ENCODE results near the gene LILRB3.
A peak's percentile ranks its signal among the peaks of the same experiment; 100 is the strongest.
"Not testable (repeated sequence)": the region's sequence is repeated elsewhere in the genome, so short reads cannot be mapped to it uniquely, and the experiment has no call there.

LILRB3 gene

DNA sequence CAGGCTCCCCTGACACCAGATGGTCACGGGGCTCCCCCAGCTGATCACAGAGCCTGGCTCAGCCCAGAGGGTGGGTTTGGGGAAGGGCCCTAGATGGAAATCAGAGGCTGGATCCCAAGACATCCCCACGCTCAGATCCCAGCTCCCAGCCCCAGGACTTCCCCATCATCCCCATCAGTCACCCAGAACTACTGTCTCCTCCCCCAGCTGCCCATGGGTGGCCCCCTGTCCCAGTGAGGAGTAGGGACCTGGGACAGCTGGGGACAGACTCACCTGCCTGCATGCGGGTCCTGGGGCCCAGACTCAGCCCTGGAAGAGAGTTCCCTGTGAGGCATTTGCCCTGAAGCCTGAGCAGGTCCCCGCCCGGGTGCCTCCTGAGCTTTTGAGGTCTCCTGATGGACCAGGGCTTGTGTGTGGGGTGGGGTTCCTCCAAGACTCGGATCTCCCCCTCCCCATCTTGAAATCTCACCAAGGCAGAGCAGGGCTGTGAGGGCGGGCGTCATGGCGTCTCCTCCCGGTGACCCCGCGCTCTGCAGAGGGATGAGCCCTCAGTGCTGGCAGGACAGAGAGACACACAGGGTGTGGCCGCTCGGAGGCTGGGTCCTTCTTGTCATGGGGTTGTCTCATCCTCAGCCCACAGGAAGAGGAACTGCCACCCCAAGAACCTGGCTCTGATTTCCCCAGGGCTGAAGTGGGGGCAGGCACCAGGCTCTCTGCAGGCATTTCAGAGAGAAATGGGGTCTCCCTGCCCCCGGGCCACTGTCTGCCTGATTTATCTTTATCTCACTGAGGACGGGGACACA lies at the start of gene LILRB3:
Gene LILRB3, minus strand, starts transcription at position 534 of the 803 bp plus-strand sequence. Its CDS starts 31 bp downstream, at position 503.
- not testable (repeated sequence) for DNase-seq

- DNase-seq: not testable (repeated sequence)
These were observed 49.4 kb upstream of the LILRB3 start for GRCh38 chr19:54272181-54272580.

DNA sequence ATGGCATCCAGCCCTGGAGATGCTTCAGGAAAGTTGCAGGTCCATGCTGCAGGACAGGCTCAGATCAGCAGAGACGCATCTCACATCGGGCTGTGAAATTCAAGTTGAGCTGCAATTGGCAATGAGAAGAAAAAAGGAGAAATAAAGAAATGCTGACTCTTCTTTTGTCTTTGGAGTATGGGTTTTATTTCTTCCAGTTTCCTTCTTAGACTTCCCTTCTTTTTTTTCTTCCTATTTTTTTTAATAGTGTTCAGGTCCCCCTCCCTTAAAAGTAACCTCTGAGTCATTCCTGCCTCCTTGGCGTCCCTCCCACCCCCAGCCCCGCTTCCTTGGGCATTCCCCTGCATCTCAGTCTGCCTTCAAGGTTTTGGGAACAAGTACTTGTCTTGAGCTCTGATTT lies 48.8 kb upstream of the LILRB3 start:
- DNase-seq: not testable (repeated sequence)

DNA sequence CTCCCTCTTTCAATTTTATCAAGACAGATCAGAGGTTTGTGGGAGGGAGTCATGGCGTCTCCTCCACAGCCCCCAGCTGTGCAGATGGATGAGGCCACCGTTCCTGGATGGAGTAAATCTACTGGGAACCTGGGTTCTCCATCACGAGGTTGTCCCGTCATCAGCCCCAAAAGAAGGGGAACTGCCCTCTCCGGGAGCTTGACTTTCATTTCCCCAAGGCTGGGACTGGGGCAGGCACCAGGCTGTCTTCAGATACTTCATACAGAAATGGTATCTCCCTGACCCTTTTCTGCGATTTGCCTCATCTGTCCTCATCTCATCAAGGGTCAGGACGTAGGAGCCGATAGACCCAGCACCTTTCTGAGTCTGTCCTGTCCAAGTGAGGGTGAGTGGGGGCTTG lies 48.3 kb upstream of the LILRB3 start:
- no peak for DNase-seq

GRCh38 chr19:54268936-54269335 lies 46.1 kb upstream of the LILRB3 start:
- no peak for DNase-seq

GRCh38 chr19:54266133-54266532 lies 43.3 kb upstream of the LILRB3 start:
- peak; percentile 52 for DNase-seq

DNA sequence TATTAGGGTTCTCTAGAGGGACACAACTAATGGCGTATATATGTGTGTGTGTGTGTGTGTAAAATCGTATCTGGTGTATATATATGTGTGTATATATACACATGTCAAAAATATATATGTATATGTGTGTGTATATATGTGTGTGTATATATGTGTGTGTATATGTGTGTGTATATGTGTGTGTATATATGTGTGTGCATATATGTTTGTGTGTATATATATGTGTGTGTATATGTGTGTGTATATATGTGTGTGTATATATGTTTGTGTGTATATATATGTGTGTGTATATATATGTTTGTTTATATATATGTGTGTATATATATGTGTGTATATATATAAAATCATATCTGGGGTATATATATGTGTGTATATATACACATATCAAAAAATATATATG lies 39.7 kb upstream of the LILRB3 start:
- no peak for DNase-seq

GRCh38 chr19:54262066-54262465 lies 39.3 kb upstream of the LILRB3 start:
- no peak for DNase-seq

DNA sequence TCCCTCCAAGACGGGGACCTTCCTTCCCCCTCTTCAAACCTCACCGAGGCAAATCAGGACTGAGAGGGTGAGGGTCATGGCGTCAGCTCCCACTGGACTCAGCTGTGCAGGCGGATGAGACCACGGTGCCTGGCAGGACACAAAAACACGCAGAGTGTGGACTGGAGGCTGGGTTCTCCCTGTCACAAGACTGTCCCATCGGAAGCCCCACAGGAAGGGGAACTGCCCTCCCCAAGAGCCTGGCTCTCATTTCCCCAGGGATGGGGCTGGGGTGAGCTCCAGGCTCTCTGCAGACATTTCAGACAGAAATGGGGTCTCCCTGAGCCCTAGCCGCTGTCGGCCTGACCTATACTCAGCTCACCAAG lies 34.3 kb upstream of the LILRB3 start, which contains the start of gene LILRB5:
Gene LILRB5, minus strand, starts transcription at position 158 of the 365 bp plus-strand sequence. Its CDS starts 80 bp downstream, at position 78.
- DNase-seq: no peak

DNA sequence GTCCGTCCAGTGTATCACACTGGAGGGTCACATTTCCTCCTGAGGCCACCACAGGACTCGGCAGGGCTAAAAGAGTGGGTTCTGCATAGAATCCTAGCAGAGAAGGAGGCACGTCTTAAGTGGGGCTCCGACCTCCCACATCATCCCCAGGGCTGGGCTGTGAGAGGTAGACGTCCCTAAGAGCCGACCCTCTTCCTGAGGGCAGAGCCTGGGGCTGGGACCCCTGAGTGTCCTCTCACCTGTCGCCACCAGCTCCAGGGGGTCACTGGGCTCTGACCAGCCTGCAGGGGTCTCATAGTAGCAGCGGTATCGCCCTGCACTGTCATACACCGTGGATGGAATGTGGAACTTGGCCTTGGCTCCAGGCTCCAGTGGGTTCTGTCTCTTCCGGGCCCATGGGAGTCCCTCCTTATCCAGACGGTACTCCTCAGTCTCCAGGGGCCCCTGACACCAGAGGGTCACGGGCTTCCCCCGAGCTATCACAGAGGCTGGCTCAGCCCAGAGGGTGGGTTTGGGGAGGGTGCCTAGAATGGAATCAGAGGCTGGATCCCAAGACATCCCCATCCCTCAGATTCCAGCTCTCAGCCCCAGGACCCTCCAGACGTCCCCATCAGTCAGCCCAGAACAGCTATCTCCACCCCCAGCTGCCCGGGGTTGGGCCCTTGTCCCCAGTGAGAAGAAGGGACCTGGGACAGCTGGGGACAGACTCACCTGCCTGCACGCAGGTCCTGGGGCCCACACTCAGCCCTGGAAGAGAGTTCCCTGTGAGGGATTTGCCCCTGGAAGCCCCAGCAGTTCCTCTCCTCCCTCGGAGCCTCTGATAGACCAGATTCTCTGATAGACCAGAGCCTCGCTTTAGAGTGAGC lies 33.7 kb upstream of the LILRB3 start:
- DNase-seq: no peak

GRCh38 chr19:54255105-54255775 lies 32.4 kb upstream of the LILRB3 start:
- DNase-seq: no peak

DNA sequence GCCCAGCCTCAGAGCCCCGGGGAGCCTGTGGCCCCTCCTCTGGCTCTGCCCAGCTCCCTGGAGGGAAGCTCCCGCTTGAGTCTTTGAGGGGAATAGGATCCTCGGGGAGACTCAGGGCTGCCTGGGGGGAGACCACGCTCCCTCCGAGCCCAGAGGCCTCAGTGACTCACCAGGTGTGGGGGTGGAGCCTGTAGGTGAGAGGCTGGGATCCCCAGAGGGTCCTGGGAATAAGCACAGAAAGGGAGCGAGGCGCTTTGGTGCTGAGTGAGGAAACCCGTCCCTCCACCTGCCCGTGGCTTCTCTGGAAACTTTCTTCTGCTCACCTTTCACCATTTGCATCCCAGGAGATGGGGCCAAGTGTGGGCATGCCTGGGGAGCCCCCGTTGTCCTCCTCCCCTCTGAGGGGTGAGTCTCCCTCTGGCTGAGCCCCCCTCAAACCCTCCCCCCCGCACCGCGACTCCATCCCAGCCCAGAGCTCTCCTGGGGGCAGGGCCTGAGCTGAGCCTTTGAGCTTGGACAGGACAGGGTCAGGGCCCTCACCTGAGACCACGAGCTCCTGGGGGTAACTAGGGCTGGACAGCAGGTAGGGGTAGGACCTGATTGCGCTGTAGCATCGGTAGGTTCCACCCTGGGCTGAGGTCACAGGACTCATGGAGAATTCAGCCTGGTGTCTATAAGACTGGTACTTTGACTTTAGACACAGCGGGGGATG lies 31.5 kb upstream of the LILRB3 start:
- no peak for DNase-seq

DNA sequence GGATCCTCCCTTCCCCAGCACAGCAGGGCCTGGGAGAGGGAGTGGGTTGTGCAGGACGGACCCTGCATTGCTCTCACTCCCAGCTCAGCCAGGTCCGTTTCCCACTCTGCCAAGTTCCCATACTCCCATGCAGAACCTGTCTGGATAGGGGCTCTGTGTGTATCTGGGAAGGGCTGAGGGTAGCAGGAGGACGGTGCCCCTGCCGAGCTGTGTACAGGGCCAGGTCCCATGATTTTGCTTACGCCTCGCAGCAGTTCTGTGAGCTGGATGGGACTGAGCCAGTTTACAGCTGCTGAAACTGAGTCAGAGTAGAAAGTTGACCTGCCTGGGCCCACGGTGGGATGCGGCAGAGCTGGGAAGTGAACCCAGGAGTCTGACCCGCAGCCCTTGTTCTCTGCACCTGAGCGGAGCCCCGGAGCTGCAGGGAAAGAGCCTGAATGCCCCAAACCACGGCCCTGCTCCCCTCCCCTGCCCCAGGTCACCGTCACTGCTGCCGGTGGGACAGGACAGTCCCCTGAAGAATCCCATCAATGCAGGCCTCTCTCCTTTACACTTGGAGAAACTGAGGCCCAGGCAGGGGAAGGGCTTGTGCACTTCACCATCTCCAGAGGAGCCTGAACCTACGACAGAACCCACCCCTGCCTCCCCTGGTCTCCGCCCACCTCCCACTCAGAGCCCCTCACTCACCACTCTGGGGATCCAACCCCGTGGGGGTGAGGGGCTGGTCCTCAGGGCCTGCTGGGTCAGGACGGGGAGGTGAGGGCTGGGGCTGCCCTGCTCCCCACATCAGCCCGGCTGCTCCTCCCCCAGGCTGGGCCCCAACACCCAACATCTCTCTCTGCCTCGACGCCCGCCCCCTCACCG lies 30.8 kb upstream of the LILRB3 start:
- no peak for DNase-seq

DNA sequence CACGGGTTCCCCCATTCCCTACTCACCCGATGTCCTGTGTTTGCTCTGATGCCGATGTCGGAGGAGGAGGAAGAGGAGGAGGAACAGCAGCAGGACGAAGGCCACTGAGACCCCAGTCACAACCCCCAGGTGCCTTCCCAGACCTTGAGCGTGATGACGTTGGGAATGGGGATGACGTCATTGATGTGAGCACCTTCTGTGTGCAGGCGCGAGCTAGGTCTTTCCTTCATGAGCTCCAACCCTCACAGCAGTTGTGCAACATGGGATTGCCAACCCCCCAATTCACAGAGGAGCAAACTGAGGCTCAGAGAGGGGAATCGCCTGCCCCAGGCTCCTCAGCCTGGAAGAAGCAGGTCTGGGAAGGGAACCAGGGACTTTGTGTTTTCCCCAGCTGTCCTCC lies 30.0 kb upstream of the LILRB3 start:
- DNase-seq: no peak

- DNase-seq: no peak
These were observed 29.4 kb upstream of the LILRB3 start for GRCh38 chr19:54252243-54252642.

DNA sequence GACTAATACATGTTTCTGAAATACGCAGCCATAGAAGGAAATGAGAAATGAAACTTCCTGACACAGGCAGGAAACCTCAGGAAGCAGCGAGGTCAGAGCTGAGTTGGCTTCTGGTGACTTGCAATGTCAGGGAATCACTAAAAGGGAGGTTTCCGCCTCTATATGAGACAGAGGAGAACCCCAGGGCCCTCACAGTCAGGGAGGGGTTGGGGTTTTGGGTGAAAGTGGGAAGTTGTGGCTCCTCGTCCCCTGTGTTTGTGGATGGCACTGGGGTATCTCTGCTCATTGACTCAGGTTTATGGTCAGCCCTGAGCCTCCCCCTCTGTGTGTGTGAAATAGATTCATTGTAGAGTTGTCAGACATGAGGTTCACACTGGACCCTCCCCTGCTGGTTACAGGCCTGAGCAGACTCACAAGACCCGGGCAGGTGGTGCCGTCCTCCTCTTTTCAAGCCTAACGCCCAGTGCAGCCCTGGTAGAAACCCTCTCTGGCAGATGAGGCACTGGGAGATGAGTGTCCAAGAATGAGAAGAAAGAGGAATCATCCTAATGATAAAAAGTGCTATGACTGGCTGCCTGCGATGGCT lies 25.3 kb upstream of the LILRB3 start:
- no peak for DNase-seq

- DNase-seq: no peak
These were observed 24.5 kb upstream of the LILRB3 start for GRCh38 chr19:54247106-54247930.

GRCh38 chr19:54245936-54246335 lies 23.1 kb upstream of the LILRB3 start:
- no peak for DNase-seq

DNA sequence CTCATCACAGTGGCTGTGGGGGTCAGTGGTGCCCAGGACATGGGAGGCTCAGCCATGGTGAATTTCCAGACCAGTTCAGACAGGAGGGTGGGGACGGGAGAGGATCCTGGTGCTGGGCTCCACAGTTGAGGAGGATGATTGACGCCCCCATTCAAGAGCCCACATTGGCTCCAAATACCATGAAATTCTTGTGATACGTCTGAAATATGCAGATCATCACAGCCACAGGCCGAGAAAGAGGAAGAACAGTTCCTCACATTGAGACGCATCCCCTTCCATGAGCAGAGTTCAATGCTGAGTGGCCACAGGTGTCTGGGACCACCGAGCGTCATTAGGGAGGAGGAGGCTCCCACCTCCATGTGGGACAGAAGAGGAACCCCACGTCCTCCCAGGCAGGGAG lies 21.0 kb upstream of the LILRB3 start:
- not testable (repeated sequence) for DNase-seq

GRCh38 chr19:54242646-54243045 lies 19.8 kb upstream of the LILRB3 start, which contains the start of gene LILRA6:
LILRA6 (minus strand) TSS chr19:54242790.
- DNase-seq: not testable (repeated sequence)

All from retina (tissue), 1 donor.